IPS-18a (cell line): ENCODE measurements around the gene MTERF1.
"Not testable (repeated sequence)": the region's sequence is repeated elsewhere in the genome, so short reads cannot be mapped to it uniquely, and the experiment has no call there.

Experiments used
- H3K27ac ChIP-seq: one replicate; pipeline ENCODE4 v1.5.1; 2013; ENCODE audit warnings: low read length
- H3K27me3 ChIP-seq: one replicate; pipeline ENCODE4 v1.6.1; 2013; ENCODE audit warnings: mild to moderate bottlenecking, low read length; ENCODE audit not compliant: control insufficient read depth, insufficient read depth
- H3K36me3 ChIP-seq: one replicate; pipeline ENCODE4 v1.6.1; 2013; ENCODE audit warnings: low read depth, low read length; ENCODE audit not compliant: control insufficient read depth
- H3K4me1 ChIP-seq: one replicate; pipeline ENCODE4 v1.6.1; 2013; ENCODE audit warnings: low read depth, low read length; ENCODE audit not compliant: control insufficient read depth
- H3K4me3 ChIP-seq: one replicate; pipeline ENCODE4 v1.5.1; 2013; ENCODE audit warnings: low read length
- H3K9ac ChIP-seq: one replicate; pipeline ENCODE4 v1.6.1; 2013; ENCODE audit warnings: mild to moderate bottlenecking, low read length, moderate library complexity
- H3K9me3 ChIP-seq: one replicate; pipeline ENCODE4 v1.6.1; 2013; ENCODE audit warnings: low read depth, low read length; ENCODE audit not compliant: control insufficient read depth

Gene MTERF1

DNA sequence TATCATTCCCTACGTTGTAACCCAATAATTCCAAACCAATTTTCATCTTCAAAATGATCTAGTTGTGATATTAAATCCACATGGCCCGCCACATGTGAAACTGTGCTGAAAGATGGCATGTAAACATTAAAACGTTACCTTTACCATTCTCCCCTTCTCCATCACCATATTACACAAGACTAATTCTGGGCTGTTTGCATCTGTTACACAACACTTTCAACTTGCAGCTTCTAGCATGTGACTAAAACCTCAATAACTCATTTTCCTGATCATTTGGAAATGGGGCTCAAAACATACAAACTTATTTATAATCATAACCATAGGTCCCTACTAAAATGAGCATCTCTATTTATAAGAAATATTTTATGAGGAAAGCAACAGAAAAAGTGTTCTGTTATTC is 4.7 kb downstream of the MTERF1 start:
- Histone ChIP-seq H3K27me3 (no peaks in the 10 kb centered on the region), H3K36me3 (peaks cover 8% of the 10 kb centered on the region), H3K4me1 (no peaks in the 10 kb centered on the region), H3K9ac (no peak overlapping the region), H3K4me3 (no peak overlapping the region), H3K9me3 (no peaks in the 10 kb centered on the region), H3K27ac (no peak overlapping the region)

DNA sequence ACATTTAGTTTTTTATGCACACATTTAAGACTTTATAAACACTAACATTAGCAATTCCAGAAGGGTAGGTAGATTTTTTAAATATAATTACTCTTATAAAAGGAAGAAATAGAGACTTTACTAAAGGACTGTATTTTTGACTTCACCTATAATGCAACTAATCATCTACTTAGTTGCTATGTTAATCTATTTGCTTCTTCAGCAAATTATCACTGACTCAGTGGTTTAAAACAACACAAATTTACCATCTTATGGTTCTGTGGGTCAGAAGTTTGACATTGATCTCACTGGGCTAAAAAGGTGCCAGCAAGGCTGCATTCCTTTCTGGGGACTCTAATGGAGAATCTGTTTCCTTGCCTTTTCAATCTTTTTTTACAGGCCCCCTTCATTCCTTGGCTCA is 7.6 kb downstream of the MTERF1 start:
- H3K27me3 ChIP-seq = no peaks in the 10 kb centered on the region
- no peak overlapping the region for H3K27ac ChIP-seq
- no peaks in the 10 kb centered on the region for H3K4me1 ChIP-seq
- peaks cover 8% of the 10 kb centered on the region for H3K36me3 ChIP-seq
- no peaks in the 10 kb centered on the region for H3K9me3 ChIP-seq
- H3K4me3 ChIP-seq = no peak overlapping the region
- no peak overlapping the region for H3K9ac ChIP-seq

GRCh38 chr7:91872069-91872468 is 8.4 kb downstream of the MTERF1 start:
- H3K27me3 ChIP-seq = no peaks in the 10 kb centered on the region
- no peaks in the 10 kb centered on the region for H3K4me1 ChIP-seq
- peaks cover 8% of the 10 kb centered on the region for H3K36me3 ChIP-seq
- no peak overlapping the region for H3K4me3 ChIP-seq
- H3K9me3 ChIP-seq = no peaks in the 10 kb centered on the region
- no peak overlapping the region for H3K27ac ChIP-seq
- no peak overlapping the region for H3K9ac ChIP-seq

- Histone ChIP-seq H3K27ac (no peak overlapping the region), H3K9ac (no peak overlapping the region), H3K9me3 (no peaks in the 10 kb centered on the region), H3K4me1 (no peaks in the 10 kb centered on the region), H3K36me3 (peaks cover 6% of the 10 kb centered on the region), H3K4me3 (no peak overlapping the region), H3K27me3 (no peaks in the 10 kb centered on the region)
Measured at GRCh38 chr7:91869661-91870060, 10.8 kb downstream of the MTERF1 start.

- Histone ChIP-seq H3K9me3 (no peaks in the 10 kb centered on the region), H3K9ac (no peak overlapping the region), H3K4me1 (no peaks in the 10 kb centered on the region), H3K27me3 (no peaks in the 10 kb centered on the region), H3K4me3 (no peak overlapping the region), H3K36me3 (no peaks in the 10 kb centered on the region), H3K27ac (no peak overlapping the region)
Measured at GRCh38 chr7:91866599-91867148, 13.8 kb downstream of the MTERF1 start.

- no peaks in the 10 kb centered on the region for H3K9me3 ChIP-seq
- no peaks in the 10 kb centered on the region for H3K36me3 ChIP-seq
- no peak overlapping the region for H3K27ac ChIP-seq
- no peaks in the 10 kb centered on the region for H3K27me3 ChIP-seq
- no peak overlapping the region for H3K9ac ChIP-seq
- H3K4me3 ChIP-seq = no peak overlapping the region
- H3K4me1 ChIP-seq = no peaks in the 10 kb centered on the region
Measured at GRCh38 chr7:91865511-91865910, 15.0 kb downstream of the MTERF1 start.

- not testable (repeated sequence) for H3K36me3 ChIP-seq, H3K27ac ChIP-seq, H3K9me3 ChIP-seq, H3K27me3 ChIP-seq, H3K9ac ChIP-seq, H3K4me1 ChIP-seq, H3K4me3 ChIP-seq
Measured at GRCh38 chr7:91864604-91865003, 15.9 kb downstream of the MTERF1 start.

- Histone ChIP-seq H3K4me3 (no peak overlapping the region), H3K4me1 (no peaks in the 10 kb centered on the region), H3K9me3 (no peaks in the 10 kb centered on the region), H3K27ac (no peak overlapping the region), H3K27me3 (no peaks in the 10 kb centered on the region), H3K36me3 (no peaks in the 10 kb centered on the region), H3K9ac (no peak overlapping the region)
Measured at GRCh38 chr7:91864070-91864469, 16.4 kb downstream of the MTERF1 start.

- Histone ChIP-seq H3K27me3 (no peaks in the 10 kb centered on the region), H3K36me3 (no peaks in the 10 kb centered on the region), H3K9ac (no peak overlapping the region), H3K9me3 (no peaks in the 10 kb centered on the region), H3K4me1 (no peaks in the 10 kb centered on the region), H3K27ac (no peak overlapping the region), H3K4me3 (no peak overlapping the region)
Measured at GRCh38 chr7:91852263-91852741, 28.2 kb downstream of the MTERF1 start.

- no peaks in the 10 kb centered on the region for H3K4me1 ChIP-seq
- no peak overlapping the region for H3K4me3 ChIP-seq
- no peaks in the 10 kb centered on the region for H3K36me3 ChIP-seq
Measured at GRCh38 chr7:91850455-91850854, 30.0 kb downstream of the MTERF1 start.

GRCh38 chr7:91847876-91848588 is 32.5 kb downstream of the MTERF1 start:
- Histone ChIP-seq H3K9ac (no peak overlapping the region), H3K4me1 (no peaks in the 10 kb centered on the region), H3K27ac (no peak overlapping the region), H3K27me3 (no peaks in the 10 kb centered on the region), H3K4me3 (no peak overlapping the region), H3K36me3 (no peaks in the 10 kb centered on the region), H3K9me3 (no peaks in the 10 kb centered on the region)

More at GRCh38 chr7:91850455-91850854, 30.0 kb downstream of the MTERF1 start:
- no peaks in the 10 kb centered on the region for H3K9me3 ChIP-seq
- H3K27ac ChIP-seq = no peak overlapping the region
- H3K27me3 ChIP-seq = no peaks in the 10 kb centered on the region
- no peak overlapping the region for H3K9ac ChIP-seq

GRCh38 chr7:91847231-91847630 is 33.3 kb downstream of the MTERF1 start:
- Histone ChIP-seq H3K27me3 (no peaks in the 10 kb centered on the region), H3K9ac (no peak overlapping the region), H3K9me3 (no peaks in the 10 kb centered on the region), H3K4me1 (no peaks in the 10 kb centered on the region), H3K27ac (no peak overlapping the region), H3K36me3 (no peaks in the 10 kb centered on the region), H3K4me3 (no peak overlapping the region)
